H9 (cell line): ENCODE data around the gene DPP6. TPM values are rescaled to one million over a fixed set of nuclear protein-coding genes. Genes with fewer than 3 reads are reported as not detected.

Experiments used
- DNase-seq: peaks from one replicate; pipeline ENCODE4 v3.0.0-alpha.2; 2017
- H2AFZ ChIP-seq: one replicate; pipeline ENCODE4 v1.6.1; 2013; ENCODE audit warnings: mild to moderate bottlenecking, low read length, control low read depth, moderate library complexity
- H2AK5ac ChIP-seq: 2 replicates; pipeline ENCODE4 v1.6.1; 2013; ENCODE audit warnings: low read length, control low read depth, mixed read lengths; ENCODE audit not compliant: insufficient read length
- H2BK120ac ChIP-seq: one replicate; pipeline ENCODE4 v1.6.1; 2013; ENCODE audit warnings: low read depth, mild to moderate bottlenecking, low read length, control low read depth, inconsistent platforms; ENCODE audit not compliant: poor library complexity, severe bottlenecking
- H2BK12ac ChIP-seq: 2 replicates; pipeline ENCODE4 v1.6.1; 2013; ENCODE audit warnings: low read length, control low read depth, mixed read lengths, low read depth; ENCODE audit not compliant: insufficient read length
- H2BK15ac ChIP-seq: 2 replicates; pipeline ENCODE4 v1.6.1; 2013; ENCODE audit warnings: low read depth, low read length, control low read depth
- H2BK20ac ChIP-seq: one replicate; pipeline ENCODE4 v1.6.1; 2013; ENCODE audit warnings: low read depth, mild to moderate bottlenecking, low read length, control low read depth, inconsistent platforms; ENCODE audit not compliant: poor library complexity, severe bottlenecking
- H2BK5ac ChIP-seq: 2 replicates; pipeline ENCODE4 v1.6.1; 2013; ENCODE audit warnings: low read length, control low read depth, mixed read lengths; ENCODE audit not compliant: insufficient read length
- H3K14ac ChIP-seq: 2 replicates; pipeline ENCODE4 v1.6.1; 2013; ENCODE audit warnings: low read length, control low read depth; ENCODE audit not compliant: insufficient read depth
- H3K18ac ChIP-seq: 2 replicates; pipeline ENCODE4 v1.6.1; 2013; ENCODE audit warnings: low read depth, mild to moderate bottlenecking, mixed read lengths, low read length, control low read depth; ENCODE audit not compliant: insufficient read length
- H3K23ac ChIP-seq: 2 replicates; pipeline ENCODE4 v1.6.1; 2013; ENCODE audit warnings: low read length, control low read depth, mixed read lengths, low read depth; ENCODE audit not compliant: insufficient read length
- H3K23me2 ChIP-seq: 2 replicates; pipeline ENCODE4 v1.6.1; 2013; ENCODE audit warnings: low read depth, mild to moderate bottlenecking, mixed read lengths, low read length, control low read depth; ENCODE audit not compliant: insufficient read length, poor library complexity, severe bottlenecking
- H3K27ac ChIP-seq: 2 replicates; pipeline ENCODE4 v1.5.1; 2013; ENCODE audit warnings: low read length, control low read depth, mixed read lengths, low read depth; ENCODE audit not compliant: insufficient read length
- H3K27me3 ChIP-seq: 2 replicates; pipeline ENCODE4 v1.6.1; 2013; ENCODE audit warnings: low read length, control low read depth, inconsistent platforms; ENCODE audit not compliant: insufficient read depth
- H3K4ac ChIP-seq: 2 replicates; pipeline ENCODE4 v1.6.1; 2013; ENCODE audit warnings: low read depth, mild to moderate bottlenecking, control low read depth, inconsistent platforms, low read length, moderate library complexity
- H3K4me1 ChIP-seq: 2 replicates; pipeline ENCODE4 v1.6.1; 2013; ENCODE audit warnings: low read length, control low read depth, inconsistent platforms; ENCODE audit not compliant: insufficient read depth
- H3K4me2 ChIP-seq: 2 replicates; pipeline ENCODE4 v1.6.1; 2013; ENCODE audit warnings: low read length, control low read depth, mixed read lengths; ENCODE audit not compliant: insufficient read length, insufficient read depth
- H3K56ac ChIP-seq: 2 replicates; pipeline ENCODE4 v1.6.1; 2013; ENCODE audit warnings: low read depth, mild to moderate bottlenecking, mixed read lengths, low read length, control low read depth; ENCODE audit not compliant: insufficient read length
- H3K79me1 ChIP-seq: 2 replicates; pipeline ENCODE4 v1.6.1; 2013; ENCODE audit warnings: low read depth, mild to moderate bottlenecking, moderate library complexity, low read length, control low read depth, inconsistent platforms; ENCODE audit not compliant: insufficient read depth, poor library complexity, severe bottlenecking
- H3K79me2 ChIP-seq: 2 replicates; pipeline ENCODE4 v1.6.1; 2013; ENCODE audit warnings: low read length, control low read depth, inconsistent platforms; ENCODE audit not compliant: insufficient read depth
- H3K9ac ChIP-seq: 2 replicates; pipeline ENCODE4 v1.6.1; 2013; ENCODE audit warnings: low read length, control low read depth, mixed read lengths; ENCODE audit not compliant: insufficient read length; ENCODE audit errors: extremely low read depth
- H3K9me3 ChIP-seq: one replicate; pipeline ENCODE4 v1.6.1; 2013; ENCODE audit warnings: low read depth, low read length, inconsistent platforms; ENCODE audit not compliant: control insufficient read depth
- H3T11ph ChIP-seq: one replicate; pipeline ENCODE4 v1.6.1; 2013; ENCODE audit warnings: mild to moderate bottlenecking, low read length, control low read depth, inconsistent platforms
- H4K20me1 ChIP-seq: one replicate; pipeline ENCODE4 v1.6.1; 2013; ENCODE audit not compliant: control insufficient read depth, insufficient read length, insufficient read depth
- H4K5ac ChIP-seq: 2 replicates; pipeline ENCODE4 v1.6.1; 2013; ENCODE audit warnings: low read depth, mild to moderate bottlenecking, mixed read lengths, low read length, control low read depth; ENCODE audit not compliant: insufficient read length
- H4K8ac ChIP-seq: replicated peaks from 2 replicates; pipeline ENCODE4 v1.6.1; 2013; ENCODE audit warnings: low read length, control low read depth, mixed read lengths, low read depth; ENCODE audit not compliant: insufficient read length
- H4K91ac ChIP-seq: 2 replicates; pipeline ENCODE4 v1.6.1; 2013; ENCODE audit warnings: low read depth, mild to moderate bottlenecking, moderate library complexity, mixed read lengths, low read length, control low read depth; ENCODE audit not compliant: insufficient read length
- H3K27ac Mint-ChIP-seq, 3 experiments: 2 replicates in 2 of 3; 3 replicates in 1 of 3; pipeline ENCODE4 v1.8.0; 2020 to 2021; ENCODE audit warnings: mixed read lengths in 3 of 3, mild to moderate bottlenecking in 1 of 3, moderate library complexity in 1 of 3
- H3K27me3 Mint-ChIP-seq: 2 replicates; pipeline ENCODE4 v1.8.0; 2021; ENCODE audit warnings: low read depth, mild to moderate bottlenecking, moderate library complexity, mixed read lengths
- H3K36me3 Mint-ChIP-seq, 3 experiments: 2 replicates in 2 of 3; 3 replicates in 1 of 3; pipeline ENCODE4 v1.8.0; 2020 to 2021; ENCODE audit warnings: low read depth in 3 of 3, mixed read lengths in 3 of 3; ENCODE audit not compliant: insufficient read depth in 1 of 3
- H3K4me1 Mint-ChIP-seq, 2 experiments: 2 replicates each; pipeline ENCODE4 v1.8.0; 2020; ENCODE audit warnings: mixed read lengths in 2 of 2
- H3K4me3 Mint-ChIP-seq, 2 experiments: 2 replicates in 1 of 2; 3 replicates in 1 of 2; pipeline ENCODE4 v1.8.0; 2020 to 2021; ENCODE audit warnings: mild to moderate bottlenecking in 2 of 2, mixed read lengths in 2 of 2, moderate library complexity in 1 of 2
- H3K9me3 Mint-ChIP-seq, 2 experiments: 2 replicates in 1 of 2; 3 replicates in 1 of 2; pipeline ENCODE4 v1.8.0; 2020; ENCODE audit warnings: mild to moderate bottlenecking in 2 of 2, mixed read lengths in 2 of 2, moderate library complexity in 1 of 2
- CTCF ChIP-seq: fragments of 200-600 bp; sonication (generic); conservative IDR thresholded peaks from 3 replicates; pipeline ENCODE4 v1.8.0; 2021; ENCODE audit warnings: antibody characterized with exemption, mild to moderate bottlenecking
- WGBS: extraction: QIAGEN DNeasy Blood & Tissue Kit; methylation state at CpG from one replicate; pipeline ENCODE4 v1.1.7; 2013; ENCODE audit warnings: missing lambda C conversion rate, low lambda C conversion rate, mixed read lengths; ENCODE audit not compliant: insufficient read length; ENCODE audit errors: extremely low coverage; 5-methylcytosine and 5-hydroxymethylcytosine counted together
- total RNA-seq: library from RNA; stranded (reverse); gene quantifications from 2 replicates; pipeline ENCODE4 v1.2.1, GENCODE V29; 2021

The DPP6 gene
- total RNA-seq, 1 experiment from 2014 or later: 4.5 TPM

DNA sequence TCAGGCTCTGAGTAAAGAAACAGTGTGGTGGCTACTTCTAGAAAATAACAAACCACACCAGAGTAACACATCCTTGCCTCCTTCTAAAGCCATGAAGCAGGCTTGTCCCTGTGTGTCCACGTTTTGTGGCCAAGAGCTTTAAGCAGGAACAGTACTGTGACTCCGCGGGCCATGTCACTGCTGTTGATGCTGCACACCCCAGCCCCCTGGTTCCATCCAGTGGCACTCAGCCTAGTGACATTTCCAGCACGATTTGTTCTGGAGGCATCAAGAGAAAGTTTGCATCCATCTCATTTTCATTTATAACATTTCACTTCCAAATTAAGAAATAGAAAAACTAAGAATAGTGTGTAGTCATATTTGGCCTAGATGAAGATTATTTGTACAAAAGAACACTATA lies 739.4 kb downstream of the DPP6 start:
- no peak overlapping the region for H2BK120ac ChIP-seq
- no peak overlapping the region for H3K56ac ChIP-seq
- Mint-ChIP-seq H3K36me3 (no peaks in the 10 kb centered on the region; a peak in 1 of 7 replicates), H3K27me3 (peaks cover 15% of the 10 kb centered on the region), H3K4me1 (peaks cover 7 to 9% of the 10 kb centered on the region in 2 experiments; a peak in 3 of 4 replicates), H3K9me3 (peaks cover 0 to 4% of the 10 kb centered on the region in 2 experiments; a peak in 2 of 5 replicates), H3K4me3 (no peak overlapping the region), H3K27ac (no peak overlapping the region)
- H3K4ac ChIP-seq: no peak overlapping the region
- no peak overlapping the region for H3K23ac ChIP-seq
- H2BK15ac ChIP-seq: no peak overlapping the region
- no peak for TF ChIP-seq CTCF
- no peak overlapping the region for H4K5ac ChIP-seq
- no peak overlapping the region for H4K91ac ChIP-seq
- no peak for DNase-seq
- H4K8ac ChIP-seq: no peak overlapping the region
- no peak overlapping the region for H2BK12ac ChIP-seq
- H2BK5ac ChIP-seq: no peak overlapping the region
- no CpG with 5 or more reads among the region's 4 CpGs for WGBS
- no peak overlapping the region for H3K27ac ChIP-seq
- H3K79me1 ChIP-seq: no peaks in the 10 kb centered on the region
- no peaks in the 10 kb centered on the region for H3K27me3 ChIP-seq
- no peaks in the 10 kb centered on the region for H3K79me2 ChIP-seq
- H3K9me3 ChIP-seq: no peaks in the 10 kb centered on the region
- H2AFZ ChIP-seq: no peak overlapping the region
- no peak overlapping the region for H3T11ph ChIP-seq
- no peaks in the 10 kb centered on the region for H3K4me1 ChIP-seq
- peaks cover 2% of the 10 kb centered on the region for H3K23me2 ChIP-seq
- H3K9ac ChIP-seq: no peak overlapping the region
- H2BK20ac ChIP-seq: no peak overlapping the region
- no peak overlapping the region for H2AK5ac ChIP-seq
- H3K14ac ChIP-seq: no peak overlapping the region
- no peaks in the 10 kb centered on the region for H4K20me1 ChIP-seq
- H3K18ac ChIP-seq: no peak overlapping the region
- H3K4me2 ChIP-seq: no peak overlapping the region
